ENCODE results near the gene NOTCH3.

DNA sequence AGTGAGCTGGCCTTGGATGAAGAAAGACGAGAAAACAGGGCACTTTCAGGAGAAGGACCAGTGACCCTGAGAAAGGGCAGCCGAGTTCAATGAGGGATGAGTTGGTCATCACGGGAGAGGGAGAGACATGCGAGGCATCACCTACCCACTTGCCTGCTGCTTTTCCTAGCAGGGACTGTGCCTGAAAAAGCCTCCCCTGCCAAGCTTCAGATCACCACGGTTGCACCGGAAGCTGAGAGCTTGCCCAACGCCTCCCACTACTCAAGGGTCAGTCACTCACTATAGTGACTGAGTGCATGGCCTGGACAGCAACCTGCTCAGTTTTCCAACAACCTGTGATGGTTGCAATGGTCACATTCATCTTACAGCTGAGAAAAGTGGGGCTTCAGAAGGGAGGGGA, 44.0 kb upstream of the NOTCH3 start:
- TF ChIP-seq, protein P1, sequence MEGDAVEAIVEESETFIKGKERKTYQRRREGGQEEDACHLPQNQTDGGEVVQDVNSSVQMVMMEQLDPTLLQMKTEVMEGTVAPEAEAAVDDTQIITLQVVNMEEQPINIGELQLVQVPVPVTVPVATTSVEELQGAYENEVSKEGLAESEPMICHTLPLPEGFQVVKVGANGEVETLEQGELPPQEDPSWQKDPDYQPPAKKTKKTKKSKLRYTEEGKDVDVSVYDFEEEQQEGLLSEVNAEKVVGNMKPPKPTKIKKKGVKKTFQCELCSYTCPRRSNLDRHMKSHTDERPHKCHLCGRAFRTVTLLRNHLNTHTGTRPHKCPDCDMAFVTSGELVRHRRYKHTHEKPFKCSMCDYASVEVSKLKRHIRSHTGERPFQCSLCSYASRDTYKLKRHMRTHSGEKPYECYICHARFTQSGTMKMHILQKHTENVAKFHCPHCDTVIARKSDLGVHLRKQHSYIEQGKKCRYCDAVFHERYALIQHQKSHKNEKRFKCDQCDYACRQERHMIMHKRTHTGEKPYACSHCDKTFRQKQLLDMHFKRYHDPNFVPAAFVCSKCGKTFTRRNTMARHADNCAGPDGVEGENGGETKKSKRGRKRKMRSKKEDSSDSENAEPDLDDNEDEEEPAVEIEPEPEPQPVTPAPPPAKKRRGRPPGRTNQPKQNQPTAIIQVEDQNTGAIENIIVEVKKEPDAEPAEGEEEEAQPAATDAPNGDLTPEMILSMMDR (IDR thresholded peaks at IDR 0.05 in 4 of 5, conservative IDR thresholded peaks at IDR 0.05 in 1 of 5) = no peak
- TF ChIP-seq POLR2A (IDR thresholded peaks at IDR 0.05) = no peak

All from gastrocnemius medialis (tissue), 4 donors.